Smooth muscle cell (in vitro differentiated cells): ENCODE measurements around the gene CAPNS1. TPM values are rescaled to one million over a fixed set of nuclear protein-coding genes. Genes with fewer than 3 reads are reported as not detected.
A peak's percentile ranks its signal among the peaks of the same experiment; 100 is the strongest.

Experiments
- DNase-seq: peaks from one replicate; lab custom pipeline; 2025; ENCODE audit not compliant: unreplicated experiment; lab: John Stamatoyannopoulos, UW
- H2AFZ ChIP-seq: fragments of 200-600 bp; sonication (generic); 2 replicates; pipeline ENCODE4 v1.6.0; 2016; ENCODE audit warnings: antibody characterized with exemption, low read depth, mild to moderate bottlenecking
- H3F3A ChIP-seq: fragments of 200-600 bp; sonication (generic); 2 replicates; pipeline ENCODE4 v1.6.0; 2017; ENCODE audit warnings: antibody characterized with exemption, low read depth
- H3K27ac ChIP-seq: fragments of 200-600 bp; sonication (generic); 2 replicates; pipeline ENCODE4 v1.5.1; 2016; ENCODE audit warnings: low read depth, mild to moderate bottlenecking
- H3K27me3 ChIP-seq: fragments of 200-600 bp; sonication (generic); 2 replicates; pipeline ENCODE4 v1.6.1; 2016; ENCODE audit warnings: low read depth, mild to moderate bottlenecking
- H3K36me3 ChIP-seq: fragments of 200-600 bp; sonication (generic); 2 replicates; pipeline ENCODE4 v1.5.1; 2016; ENCODE audit warnings: low read depth
- H3K4me1 ChIP-seq: fragments of 200-600 bp; sonication (generic); 2 replicates; pipeline ENCODE4 v1.5.1; 2016; ENCODE audit warnings: low read depth
- H3K4me2 ChIP-seq: fragments of 200-600 bp; sonication (generic); 2 replicates; pipeline ENCODE4 v1.6.0; 2016; ENCODE audit warnings: mild to moderate bottlenecking
- H3K4me3 ChIP-seq: fragments of 200-600 bp; sonication (generic); 2 replicates; pipeline ENCODE4 v1.5.1; 2016; ENCODE audit warnings: mild to moderate bottlenecking
- H3K79me2 ChIP-seq: fragments of 200-600 bp; sonication (generic); 2 replicates; pipeline ENCODE4 v1.6.0; 2016; ENCODE audit warnings: low read depth, mild to moderate bottlenecking
- H3K9ac ChIP-seq: fragments of 200-600 bp; sonication (generic); 2 replicates; pipeline ENCODE4 v1.6.0; 2016; ENCODE audit warnings: low read depth
- H3K9me3 ChIP-seq: fragments of 200-600 bp; sonication (generic); replicated peaks from 2 replicates; pipeline ENCODE4 v1.5.1; 2016; ENCODE audit warnings: low read depth
- H4K20me1 ChIP-seq: fragments of 200-600 bp; sonication (generic); 2 replicates; pipeline ENCODE4 v1.6.0; 2016; ENCODE audit warnings: low read depth
- WGBS: methylation state at CpG from one replicate; pipeline ENCODE4 v1.1.7; 2016; ENCODE audit warnings: low lambda C conversion rate; 5-methylcytosine and 5-hydroxymethylcytosine counted together
- polyA plus RNA-seq: library from polyadenylated mRNA; unstranded; fragments of >200 nt; fragmentation: Nextera tagmentation; extraction: Ambion mirVana; gene quantifications from 2 replicates; pipeline ENCODE4 v1.2.1, GENCODE V29; 2016
- total RNA-seq: library from RNA; depleted of rRNA; stranded (reverse); fragments of >200 nt; gene quantifications from 2 replicates; pipeline ENCODE4 v1.2.3, GENCODE V29; 2014
- TF ChIP-seq, protein P1 (sequence below): fragments of 200-600 bp; sonication (generic); IDR thresholded peaks from 2 replicates; pipeline ENCODE4 v1.5.1; 2017; ENCODE audit warnings: borderline replicate concordance, mild to moderate bottlenecking, antibody characterized with exemption; ENCODE audit not compliant: insufficient read depth, poor library complexity, severe bottlenecking

Gene CAPNS1
- total and polyA plus RNA-seq, 2 experiments from 2014 or later, result 183 to 383 TPM

- H3K9ac ChIP-seq, result no peak within 1 kb of the TSS
- no peak within 1 kb of the TSS for H2AFZ ChIP-seq
- WGBS, result 40% methylated on average over 1 of the region's 1 CpG
- no peak within 1 kb of the TSS for H3K4me2 ChIP-seq
- TF ChIP-seq, protein P1, sequence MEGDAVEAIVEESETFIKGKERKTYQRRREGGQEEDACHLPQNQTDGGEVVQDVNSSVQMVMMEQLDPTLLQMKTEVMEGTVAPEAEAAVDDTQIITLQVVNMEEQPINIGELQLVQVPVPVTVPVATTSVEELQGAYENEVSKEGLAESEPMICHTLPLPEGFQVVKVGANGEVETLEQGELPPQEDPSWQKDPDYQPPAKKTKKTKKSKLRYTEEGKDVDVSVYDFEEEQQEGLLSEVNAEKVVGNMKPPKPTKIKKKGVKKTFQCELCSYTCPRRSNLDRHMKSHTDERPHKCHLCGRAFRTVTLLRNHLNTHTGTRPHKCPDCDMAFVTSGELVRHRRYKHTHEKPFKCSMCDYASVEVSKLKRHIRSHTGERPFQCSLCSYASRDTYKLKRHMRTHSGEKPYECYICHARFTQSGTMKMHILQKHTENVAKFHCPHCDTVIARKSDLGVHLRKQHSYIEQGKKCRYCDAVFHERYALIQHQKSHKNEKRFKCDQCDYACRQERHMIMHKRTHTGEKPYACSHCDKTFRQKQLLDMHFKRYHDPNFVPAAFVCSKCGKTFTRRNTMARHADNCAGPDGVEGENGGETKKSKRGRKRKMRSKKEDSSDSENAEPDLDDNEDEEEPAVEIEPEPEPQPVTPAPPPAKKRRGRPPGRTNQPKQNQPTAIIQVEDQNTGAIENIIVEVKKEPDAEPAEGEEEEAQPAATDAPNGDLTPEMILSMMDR, result no peak
- H3K4me1 ChIP-seq, result no peaks in the 10 kb centered on the region
- no peaks in the 10 kb centered on the region for H3K9me3 ChIP-seq
- no peaks in the 10 kb centered on the region for H3F3A ChIP-seq
- no peaks in the 10 kb centered on the region for H3K36me3 ChIP-seq
- H3K27ac ChIP-seq, result no peak within 1 kb of the TSS
- no peaks in the 10 kb centered on the region for H4K20me1 ChIP-seq
- no peaks in the 10 kb centered on the region for H3K79me2 ChIP-seq
- no peak for DNase-seq
- no peak within 1 kb of the TSS for H3K4me3 ChIP-seq
- no peaks in the 10 kb centered on the region for H3K27me3 ChIP-seq
These were observed 29.2 kb upstream of the CAPNS1 start, which contains the start of gene OVOL3 for GRCh38 chr19:36110487-36111199. Gene OVOL3, plus strand, starts transcription at chr19:36111143. Its CDS starts 60 bp downstream, at chr19:36111203.

GRCh38 chr19:36111200-36111539, 28.7 kb upstream of the CAPNS1 start:
- Histone ChIP-seq H3K9ac (no peak overlapping the region), H3K4me2 (no peak overlapping the region), H3K9me3 (no peaks in the 10 kb centered on the region), H3K4me3 (no peak overlapping the region), H3K27me3 (no peaks in the 10 kb centered on the region), H3K4me1 (peaks cover 4% of the 10 kb centered on the region), H3K36me3 (no peaks in the 10 kb centered on the region), H4K20me1 (no peaks in the 10 kb centered on the region), H3F3A (no peaks in the 10 kb centered on the region), H3K79me2 (peaks cover under 1% of the 10 kb centered on the region), H3K27ac (no peak overlapping the region), H2AFZ (no peak overlapping the region)
- DNase-seq, result no peak
- TF ChIP-seq, protein P1, result no peak
- WGBS, result 91% methylated on average over 13 of the region's 13 CpGs

DNA sequence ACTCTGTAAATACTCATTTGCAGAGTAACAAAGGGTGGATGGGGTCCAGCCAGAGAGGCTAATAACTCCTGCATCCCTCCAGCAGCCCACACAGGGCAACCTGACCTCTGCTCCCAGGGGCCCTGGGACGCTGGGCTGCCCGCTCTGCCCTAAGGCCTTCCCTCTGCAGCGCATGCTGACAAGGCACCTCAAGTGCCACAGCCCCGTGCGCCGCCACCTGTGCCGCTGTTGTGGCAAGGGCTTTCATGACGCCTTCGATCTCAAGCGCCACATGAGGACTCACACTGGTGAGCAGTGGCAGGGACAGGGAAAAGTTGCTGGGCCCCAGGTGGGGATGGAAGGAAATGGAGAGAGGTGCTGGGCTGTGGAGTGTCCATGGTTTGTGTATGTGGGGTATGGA, 27.2 kb upstream of the CAPNS1 start:
- Histone ChIP-seq H3K36me3 (no peaks in the 10 kb centered on the region), H3K4me3 (no peak overlapping the region), H3K9me3 (no peaks in the 10 kb centered on the region), H3K4me1 (peaks cover 6% of the 10 kb centered on the region), H3K9ac (no peak overlapping the region), H4K20me1 (no peaks in the 10 kb centered on the region), H3K27me3 (no peaks in the 10 kb centered on the region), H3F3A (no peaks in the 10 kb centered on the region), H3K27ac (no peak overlapping the region), H3K4me2 (no peak overlapping the region), H3K79me2 (peaks cover 15% of the 10 kb centered on the region), H2AFZ (no peak overlapping the region)
- TF ChIP-seq, protein P1, result no peak
- 97% methylated on average over 10 of the region's 10 CpGs for WGBS
- DNase-seq, result no peak

- H3K9me3 ChIP-seq, result no peaks in the 10 kb centered on the region
- peak overlapping the region; percentile 70 for H3K4me3 ChIP-seq
- no peak overlapping the region for H3K27ac ChIP-seq
- H3K4me2 ChIP-seq, result peak overlapping the region; percentile 97
- no peak for DNase-seq
- TF ChIP-seq, protein P1, result no peak
- peaks cover 6% of the 10 kb centered on the region for H3K4me1 ChIP-seq
- no peaks in the 10 kb centered on the region for H4K20me1 ChIP-seq
- no peaks in the 10 kb centered on the region for H3F3A ChIP-seq
- H3K27me3 ChIP-seq, result no peaks in the 10 kb centered on the region
- peaks cover 18% of the 10 kb centered on the region for H3K79me2 ChIP-seq
- H3K36me3 ChIP-seq, result no peaks in the 10 kb centered on the region
- H3K9ac ChIP-seq, result no peak overlapping the region
- WGBS, result 97% methylated on average over 34 of the region's 34 CpGs
- no peak overlapping the region for H2AFZ ChIP-seq
These were observed 26.4 kb upstream of the CAPNS1 start for GRCh38 chr19:36113425-36113824.
